Osteoblast (primary cell): ENCODE measurements around the gene CEBPA. TPM values are rescaled to one million over a fixed set of nuclear protein-coding genes. Genes with fewer than 3 reads are reported as not detected.

Source experiments
- DNase-seq: peaks from one replicate; pipeline ENCODE4 v3.0.0; 2011; ENCODE audit warnings: low spot score, mixed read lengths; ENCODE audit not compliant: insufficient read length; ENCODE audit errors: missing footprints
- H2AFZ ChIP-seq: 2 replicates; pipeline ENCODE4 v1.6.0; 2011; ENCODE audit warnings: mild to moderate bottlenecking, low read length
- H3K27ac ChIP-seq: 2 replicates; pipeline ENCODE4 v1.5.1; 2011; ENCODE audit warnings: mild to moderate bottlenecking, low read depth, low read length, moderate library complexity
- H3K27me3 ChIP-seq: 2 replicates; pipeline ENCODE4 v1.6.0; 2012; ENCODE audit warnings: mild to moderate bottlenecking, control low read depth, inconsistent platforms, low read length, moderate library complexity; ENCODE audit not compliant: insufficient read depth
- H3K36me3 ChIP-seq: 2 replicates; pipeline ENCODE4 v1.5.1; 2011; ENCODE audit warnings: mild to moderate bottlenecking, low read length, control low read depth, moderate library complexity; ENCODE audit not compliant: insufficient read depth
- H3K4me1 ChIP-seq: 2 replicates; pipeline ENCODE4 v1.5.1; 2011; ENCODE audit warnings: mild to moderate bottlenecking, low read length, control low read depth, moderate library complexity; ENCODE audit not compliant: insufficient read depth
- H3K4me2 ChIP-seq: 2 replicates; pipeline ENCODE4 v1.6.0; 2011; ENCODE audit warnings: mild to moderate bottlenecking, low read length; ENCODE audit not compliant: insufficient read depth
- H3K4me3 ChIP-seq: fragments of 200-600 bp; sonication (generic); 3 replicates; pipeline ENCODE4 v1.5.1; 2012; ENCODE audit warnings: mild to moderate bottlenecking, low read length, inconsistent platforms; ENCODE audit not compliant: insufficient read depth
- H3K79me2 ChIP-seq: 2 replicates; pipeline ENCODE4 v1.6.0; 2012; ENCODE audit warnings: mild to moderate bottlenecking, low read length, control low read depth, inconsistent platforms; ENCODE audit not compliant: insufficient read depth
- H3K9me3 ChIP-seq: 2 replicates; pipeline ENCODE4 v1.5.1; 2011; ENCODE audit warnings: low read depth, low read length, control low read depth
- H4K20me1 ChIP-seq: 2 replicates; pipeline ENCODE4 v1.6.0; 2012; ENCODE audit warnings: mild to moderate bottlenecking, low read length, control low read depth; ENCODE audit not compliant: insufficient read depth
- CTCF ChIP-seq: IDR thresholded peaks from 2 replicates; pipeline ENCODE4 v1.5.1; 2011; ENCODE audit warnings: mild to moderate bottlenecking, low read depth, low read length, moderate library complexity; ENCODE audit errors: extremely low read depth
- total RNA-seq: library from RNA; depleted of rRNA; stranded (reverse); fragments of >200 nt; gene quantifications from 2 replicates; pipeline ENCODE4 v1.2.3, GENCODE V29; 2012

Gene CEBPA
- total RNA-seq, 1 donor: 3.6 TPM

- Histone ChIP-seq H2AFZ (no peak overlapping the region), H3K79me2 (no peaks in the 10 kb centered on the region), H3K4me2 (no peak overlapping the region), H3K36me3 (no peaks in the 10 kb centered on the region), H3K4me3 (no peak overlapping the region), H4K20me1 (no peaks in the 10 kb centered on the region), H3K4me1 (no peaks in the 10 kb centered on the region), H3K9me3 (no peaks in the 10 kb centered on the region), H3K27ac (no peak overlapping the region), H3K27me3 (peaks cover 8% of the 10 kb centered on the region)
- TF ChIP-seq CTCF: no peak
- no peak for DNase-seq
Observed at GRCh38 chr19:33333151-33333550, 30.8 kb upstream of the CEBPA start.

- Histone ChIP-seq H3K27me3 (peaks cover 8% of the 10 kb centered on the region), H3K4me2 (no peak overlapping the region), H3K36me3 (no peaks in the 10 kb centered on the region), H3K4me1 (no peaks in the 10 kb centered on the region), H2AFZ (no peak overlapping the region), H3K27ac (no peak overlapping the region), H3K79me2 (no peaks in the 10 kb centered on the region), H3K9me3 (no peaks in the 10 kb centered on the region), H4K20me1 (no peaks in the 10 kb centered on the region), H3K4me3 (no peak overlapping the region)
- no peak for TF ChIP-seq CTCF
- DNase-seq: no peak
Observed at GRCh38 chr19:33332248-33332647, 29.9 kb upstream of the CEBPA start.

GRCh38 chr19:33329736-33330135 is 27.4 kb upstream of the CEBPA start:
- Histone ChIP-seq H4K20me1 (no peaks in the 10 kb centered on the region), H3K36me3 (no peaks in the 10 kb centered on the region), H3K9me3 (no peaks in the 10 kb centered on the region), H3K4me3 (no peak overlapping the region), H3K79me2 (no peaks in the 10 kb centered on the region), H3K27me3 (peaks cover 8% of the 10 kb centered on the region), H3K4me2 (no peak overlapping the region), H3K4me1 (no peaks in the 10 kb centered on the region), H2AFZ (no peak overlapping the region), H3K27ac (no peak overlapping the region)
- no peak for TF ChIP-seq CTCF
- no peak for DNase-seq

- TF ChIP-seq CTCF: no peak
- DNase-seq: peak; percentile 27
- no peak overlapping the region for H3K4me2 ChIP-seq
- no peaks in the 10 kb centered on the region for H3K9me3 ChIP-seq
- H3K4me1 ChIP-seq: no peaks in the 10 kb centered on the region
- no peak overlapping the region for H3K27ac ChIP-seq
- H3K4me3 ChIP-seq: no peak overlapping the region
- no peaks in the 10 kb centered on the region for H3K36me3 ChIP-seq
- no peaks in the 10 kb centered on the region for H4K20me1 ChIP-seq
- H3K27me3 ChIP-seq: peaks cover 8% of the 10 kb centered on the region
- no peak overlapping the region for H2AFZ ChIP-seq
- no peaks in the 10 kb centered on the region for H3K79me2 ChIP-seq
Observed at GRCh38 chr19:33329060-33329459, 26.7 kb upstream of the CEBPA start.
